NK-92 (cell line): ENCODE data around the gene TECTB.
"Not testable (repeated sequence)": the region's sequence is repeated elsewhere in the genome, so short reads cannot be mapped to it uniquely, and the experiment has no call there.

Source experiments
- DNase-seq: peaks from one replicate; lab custom pipeline; 2025; ENCODE audit not compliant: unreplicated experiment; lab: John Stamatoyannopoulos, UW

TECTB gene

DNA sequence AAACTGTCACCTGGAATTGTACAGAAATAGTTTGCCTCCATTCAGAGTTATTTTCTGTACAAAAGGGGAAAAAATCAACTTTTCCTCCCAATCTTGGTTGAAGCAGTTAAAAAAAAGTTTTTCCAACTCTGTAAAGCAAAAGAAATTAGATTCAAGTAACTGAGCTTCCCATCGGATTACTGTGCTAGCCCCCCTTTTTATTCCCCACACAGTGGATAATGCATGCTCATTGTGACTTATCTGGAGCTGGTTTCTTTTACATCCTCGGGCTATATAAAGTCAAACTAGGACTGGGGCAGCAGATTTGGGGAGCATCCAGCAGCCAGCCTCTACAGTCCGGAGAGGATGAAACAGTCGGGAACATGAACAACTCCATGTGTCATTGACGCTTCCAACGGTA is at the start of gene TECTB:
Gene TECTB, plus strand, starts transcription at position 301 of the 400 bp plus-strand sequence. CDS start 335 bp downstream, outside the sequence.
- DNase-seq: no peak

GRCh38 chr10:112235141-112235540 is 48.1 kb upstream of the TECTB start:
- DNase-seq: no peak

GRCh38 chr10:112235920-112236319 is 47.3 kb upstream of the TECTB start:
- DNase-seq: no peak

GRCh38 chr10:112236486-112236885 is 46.7 kb upstream of the TECTB start:
- DNase-seq: no peak

- no peak for DNase-seq
Observed at GRCh38 chr10:112239347-112239746, 43.9 kb upstream of the TECTB start.

DNA sequence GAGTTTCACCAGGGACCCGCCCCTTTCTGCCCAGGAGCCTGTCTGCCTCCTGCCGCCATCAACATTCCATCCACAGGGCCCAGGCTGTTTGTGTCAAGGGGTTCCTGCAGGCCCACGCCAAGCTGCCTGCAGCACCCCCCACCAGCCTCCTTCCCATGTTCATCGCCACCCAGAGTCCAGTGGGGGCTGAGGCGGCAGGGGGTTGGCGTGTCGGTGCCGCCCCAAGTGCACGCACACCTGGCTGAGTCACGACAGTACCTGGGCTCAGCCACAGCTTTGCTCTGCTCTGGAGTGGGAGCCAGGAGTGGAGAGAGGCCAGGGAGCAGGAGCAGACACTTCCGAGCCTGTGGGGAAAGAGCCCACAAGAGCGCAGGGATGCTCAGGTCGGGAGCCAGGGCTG is 42.8 kb upstream of the TECTB start:
- DNase-seq: no peak

GRCh38 chr10:112241651-112242341 is 41.4 kb upstream of the TECTB start:
- no peak for DNase-seq

- DNase-seq: no peak
Observed at GRCh38 chr10:112242769-112243168, 40.4 kb upstream of the TECTB start.

GRCh38 chr10:112243713-112244112 is 39.5 kb upstream of the TECTB start:
- DNase-seq: no peak

- no peak for DNase-seq
Observed at GRCh38 chr10:112244197-112244596, 39.0 kb upstream of the TECTB start.

DNA sequence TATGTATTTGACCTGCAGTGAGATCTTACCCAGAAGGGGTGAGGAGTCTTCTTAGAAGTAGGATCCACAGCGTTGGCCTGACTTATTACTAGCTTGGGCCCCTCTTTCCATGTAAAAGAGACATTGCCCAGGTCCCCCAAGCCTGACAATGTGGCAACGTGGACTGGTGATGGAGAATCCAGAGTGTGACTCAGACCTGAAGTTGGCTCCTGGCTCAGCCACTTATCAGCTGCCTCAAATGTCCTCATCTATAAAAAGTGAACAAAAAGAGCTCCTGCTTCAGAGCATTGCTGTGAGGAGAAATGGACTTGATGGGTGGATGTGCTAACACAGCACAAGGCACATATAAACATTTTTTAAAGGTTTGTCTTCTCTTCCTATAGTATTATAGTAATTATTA is 35.4 kb upstream of the TECTB start:
- no peak for DNase-seq

DNA sequence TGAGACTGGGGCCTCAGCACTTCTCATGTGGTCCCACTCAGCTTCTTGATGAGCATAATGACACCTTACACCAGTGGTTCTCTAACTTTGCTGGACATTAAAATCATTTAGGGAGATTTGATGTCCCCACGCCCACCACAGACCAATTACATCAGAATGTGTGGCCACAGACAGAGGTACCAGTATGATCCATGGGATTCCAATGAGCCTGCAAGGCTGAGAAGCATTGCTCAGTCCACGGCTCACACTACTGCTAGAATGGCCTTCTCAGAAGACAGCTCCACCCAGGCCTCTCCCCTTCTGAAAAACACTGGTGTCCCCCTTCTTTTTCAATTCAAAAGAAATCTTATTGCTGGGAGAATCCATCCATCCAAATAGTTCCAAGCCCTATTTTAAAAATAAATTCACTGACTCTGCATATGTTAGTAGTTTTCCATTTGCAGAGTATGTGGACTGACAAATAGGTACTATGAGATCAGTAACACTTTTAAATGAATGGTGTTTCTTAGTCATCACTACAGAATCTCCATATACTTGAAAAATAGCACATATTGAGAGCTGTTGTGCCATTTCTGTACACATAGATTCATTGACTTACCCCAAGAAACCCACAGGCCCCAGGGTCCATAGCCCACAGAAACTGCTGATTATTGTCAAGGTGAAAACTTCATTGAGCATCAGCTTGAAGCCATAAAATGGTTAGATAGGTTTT is 34.5 kb upstream of the TECTB start:
- DNase-seq: no peak

GRCh38 chr10:112249722-112250121 is 33.5 kb upstream of the TECTB start:
- no peak for DNase-seq

DNA sequence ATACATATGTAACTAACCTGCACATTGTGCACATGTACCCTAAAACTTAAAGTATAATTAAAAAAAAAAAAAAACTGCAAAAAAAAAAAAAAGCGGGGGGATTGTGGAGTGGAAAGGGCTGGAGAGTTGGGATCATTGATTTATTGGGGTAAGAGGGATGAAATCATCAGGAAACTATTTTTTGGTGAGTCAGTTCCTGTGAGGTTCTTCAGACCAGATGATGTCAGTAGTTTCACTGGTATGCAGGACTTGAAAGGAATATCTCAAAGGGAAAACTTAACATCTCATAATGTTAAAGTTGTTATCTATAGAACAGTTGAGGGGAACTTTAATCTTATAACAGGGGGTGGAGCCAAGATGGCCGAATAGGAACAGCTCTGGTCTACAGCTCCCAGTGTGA is 32.6 kb upstream of the TECTB start:
- no peak for DNase-seq

- not testable (repeated sequence) for DNase-seq
Observed at GRCh38 chr10:112251238-112251637, 32.0 kb upstream of the TECTB start.

DNA sequence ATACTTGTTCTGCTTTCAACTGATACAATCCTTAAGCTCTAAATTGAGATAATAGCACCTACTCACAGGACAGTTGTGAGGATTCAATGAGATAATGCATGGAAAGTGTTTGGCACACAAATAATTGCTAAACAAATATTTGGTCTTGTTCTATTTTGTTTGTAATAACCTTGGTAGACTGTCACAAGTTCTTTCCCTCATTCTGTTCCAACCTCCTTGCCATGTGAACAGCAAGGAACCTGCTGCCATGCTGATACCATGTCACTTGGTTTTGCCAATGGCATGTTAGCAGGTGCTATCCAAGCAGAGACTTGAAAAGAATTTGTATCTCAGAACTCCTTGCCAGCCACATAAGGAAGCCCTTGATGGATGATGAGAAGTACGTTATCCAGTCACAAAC is 24.8 kb upstream of the TECTB start:
- DNase-seq: no peak

DNA sequence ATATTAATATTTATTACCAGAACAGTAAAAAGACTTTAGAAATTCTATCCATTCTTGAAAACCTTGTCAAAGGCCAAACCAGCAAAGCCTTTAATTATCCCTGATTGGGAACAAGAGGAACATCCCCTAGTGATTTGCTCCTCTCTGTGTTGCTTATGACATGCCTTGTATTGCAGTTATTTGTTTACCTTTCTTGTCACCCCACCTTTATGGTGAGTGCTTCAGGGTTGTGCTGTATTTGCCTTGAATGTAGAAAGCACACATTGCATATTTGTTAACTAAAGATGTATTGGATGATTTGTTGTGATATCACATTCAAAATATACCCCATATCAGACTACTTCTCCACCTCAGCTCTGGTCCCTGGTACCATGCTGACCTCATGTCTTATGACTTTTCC is 23.5 kb upstream of the TECTB start:
- DNase-seq: no peak

- DNase-seq: no peak
Observed at GRCh38 chr10:112260831-112261230, 22.4 kb upstream of the TECTB start.

GRCh38 chr10:112261281-112261822 is 21.8 kb upstream of the TECTB start:
- no peak for DNase-seq

DNA sequence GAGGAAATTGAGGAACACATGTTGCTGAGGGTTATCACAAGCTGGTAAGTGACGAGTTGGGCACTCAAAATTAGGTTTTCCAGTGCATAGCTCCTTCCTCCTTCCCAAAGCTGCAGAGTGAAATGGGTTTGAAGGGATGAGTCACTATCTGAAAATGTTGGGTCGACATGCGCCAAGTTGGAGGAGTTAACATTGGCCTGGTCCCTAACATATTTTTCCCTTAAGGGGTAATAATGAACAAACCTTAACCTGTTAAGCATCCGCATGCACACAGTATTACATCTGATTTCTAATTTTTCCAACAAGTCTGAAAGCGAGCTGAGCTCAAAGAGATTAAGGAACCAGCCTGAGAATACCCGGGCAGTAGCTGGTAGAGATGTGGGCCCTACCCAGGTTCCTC is 20.7 kb upstream of the TECTB start:
- DNase-seq: no peak

GRCh38 chr10:112265745-112266144 is 17.5 kb upstream of the TECTB start:
- no peak for DNase-seq

DNA sequence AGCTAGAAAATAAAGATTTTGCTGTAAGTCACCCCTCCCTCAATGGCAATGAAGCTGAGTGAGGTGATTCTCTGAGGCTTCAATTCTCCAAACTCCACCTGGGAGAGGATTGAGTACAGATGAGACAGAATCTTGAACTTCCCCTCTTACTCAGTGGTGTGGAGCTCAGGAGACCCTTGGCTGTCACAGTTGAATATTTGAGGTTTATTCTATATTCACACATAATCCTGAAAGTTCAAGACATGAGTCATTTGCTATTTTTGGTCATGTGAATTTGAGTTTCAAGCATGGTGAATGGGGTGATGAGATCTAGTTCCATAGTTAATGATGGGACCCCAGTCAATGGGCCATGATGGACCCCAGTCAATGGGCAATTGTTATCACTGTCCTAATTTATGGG is 13.9 kb upstream of the TECTB start:
- DNase-seq: no peak
